CD8-positive, alpha-beta memory T cell (primary cell): Measurements from ENCODE around the gene RNF166. TPM values are rescaled to one million over a fixed set of nuclear protein-coding genes. Genes with fewer than 3 reads are reported as not detected.

ENCODE experiments used
- CTCF ChIA-PET: fragments of 350-600 bp; sonication (Branson Sonifier 250); formaldehyde crosslinking; loops from one replicate; lab custom pipeline; 2021; ENCODE audit warnings: antibody characterized with exemption; lab: Charles Lee
- POLR2A ChIA-PET: fragments of 350-600 bp; sonication (Branson Sonifier 250); formaldehyde crosslinking; loops from one replicate; lab custom pipeline; 2021; ENCODE audit warnings: antibody characterized with exemption; lab: Charles Lee
- DNase-seq, 5 donors: peaks; one replicate each; pipeline versions ENCODE4 v3.0.0 to v3.0.0-alpha.2; 2020 to 2022; ENCODE audit warnings: mixed read lengths in 1 of 5
- H3K27ac ChIP-seq: one replicate; pipeline ENCODE4 v1.7.0; 2013; ENCODE audit warnings: low read depth, mild to moderate bottlenecking, low read length, moderate library complexity
- H3K27me3 ChIP-seq: 2 replicates; pipeline ENCODE4 v1.7.0; 2013; ENCODE audit warnings: low read length, mild to moderate bottlenecking; ENCODE audit not compliant: insufficient read depth, poor library complexity, severe bottlenecking
- H3K36me3 ChIP-seq: 2 replicates; pipeline ENCODE4 v1.7.0; 2013; ENCODE audit warnings: mild to moderate bottlenecking, low read length, moderate library complexity; ENCODE audit not compliant: insufficient read depth
- H3K4me1 ChIP-seq: 2 replicates; pipeline ENCODE4 v1.7.0; 2013; ENCODE audit warnings: mild to moderate bottlenecking, low read length, moderate library complexity; ENCODE audit not compliant: insufficient read depth
- H3K4me3 ChIP-seq: 2 replicates; pipeline ENCODE4 v1.7.0; 2013; ENCODE audit warnings: mild to moderate bottlenecking, low read length
- H3K9me3 ChIP-seq: 2 replicates; pipeline ENCODE4 v1.7.0; 2013; ENCODE audit warnings: mild to moderate bottlenecking, low read length
- H3K27ac Mint-ChIP-seq, 8 donors: one replicate each; pipeline ENCODE4 v1.8.0; 2020 to 2021; ENCODE audit warnings: mixed read lengths in 8 of 8, mild to moderate bottlenecking in 6 of 8, inconsistent platforms in 3 of 8, moderate library complexity in 3 of 8
- H3K27me3 Mint-ChIP-seq, 2 donors: one replicate each; pipeline ENCODE4 v1.8.0; 2020 to 2021; ENCODE audit warnings: mixed read lengths in 2 of 2, mild to moderate bottlenecking in 1 of 2, moderate library complexity in 1 of 2
- H3K36me3 Mint-ChIP-seq, 3 donors: one replicate each; pipeline ENCODE4 v1.8.0; 2020 to 2021; ENCODE audit warnings: mixed read lengths in 3 of 3, inconsistent platforms in 1 of 3, mild to moderate bottlenecking in 1 of 3
- H3K4me1 Mint-ChIP-seq, 3 donors: one replicate each; pipeline ENCODE4 v1.8.0; 2020 to 2021; ENCODE audit warnings: mixed read lengths in 3 of 3, inconsistent platforms in 1 of 3, mild to moderate bottlenecking in 1 of 3
- H3K4me3 Mint-ChIP-seq, 7 donors: one replicate each; pipeline ENCODE4 v1.8.0; 2020 to 2021; ENCODE audit warnings: mixed read lengths in 7 of 7, mild to moderate bottlenecking in 6 of 7, moderate library complexity in 4 of 7, inconsistent platforms in 2 of 7
- H3K9me3 Mint-ChIP-seq, 5 donors: one replicate each; pipeline ENCODE4 v1.8.0; 2020 to 2022; ENCODE audit warnings: mixed read lengths in 5 of 5, mild to moderate bottlenecking in 3 of 5, moderate library complexity in 2 of 5, inconsistent platforms in 1 of 5
- polyA plus RNA-seq: library from polyadenylated mRNA; unstranded; fragments of 300-500 nt; fragmentation: Illumina TruSeq; gene quantifications from one replicate; pipeline ENCODE4 v1.2.3, GENCODE V29; 2021
- total RNA-seq, 2 experiments: library from RNA; stranded (reverse); gene quantifications; one replicate each; pipeline ENCODE4 v1.2.3, GENCODE V29; 2021

RNF166 gene, protein sequence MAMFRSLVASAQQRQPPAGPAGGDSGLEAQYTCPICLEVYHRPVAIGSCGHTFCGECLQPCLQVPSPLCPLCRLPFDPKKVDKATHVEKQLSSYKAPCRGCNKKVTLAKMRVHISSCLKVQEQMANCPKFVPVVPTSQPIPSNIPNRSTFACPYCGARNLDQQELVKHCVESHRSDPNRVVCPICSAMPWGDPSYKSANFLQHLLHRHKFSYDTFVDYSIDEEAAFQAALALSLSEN
- total RNA-seq = 10 to 100 TPM; 51.7 to 56.2 TPM
- 122 TPM for polyA plus RNA-seq

DNA sequence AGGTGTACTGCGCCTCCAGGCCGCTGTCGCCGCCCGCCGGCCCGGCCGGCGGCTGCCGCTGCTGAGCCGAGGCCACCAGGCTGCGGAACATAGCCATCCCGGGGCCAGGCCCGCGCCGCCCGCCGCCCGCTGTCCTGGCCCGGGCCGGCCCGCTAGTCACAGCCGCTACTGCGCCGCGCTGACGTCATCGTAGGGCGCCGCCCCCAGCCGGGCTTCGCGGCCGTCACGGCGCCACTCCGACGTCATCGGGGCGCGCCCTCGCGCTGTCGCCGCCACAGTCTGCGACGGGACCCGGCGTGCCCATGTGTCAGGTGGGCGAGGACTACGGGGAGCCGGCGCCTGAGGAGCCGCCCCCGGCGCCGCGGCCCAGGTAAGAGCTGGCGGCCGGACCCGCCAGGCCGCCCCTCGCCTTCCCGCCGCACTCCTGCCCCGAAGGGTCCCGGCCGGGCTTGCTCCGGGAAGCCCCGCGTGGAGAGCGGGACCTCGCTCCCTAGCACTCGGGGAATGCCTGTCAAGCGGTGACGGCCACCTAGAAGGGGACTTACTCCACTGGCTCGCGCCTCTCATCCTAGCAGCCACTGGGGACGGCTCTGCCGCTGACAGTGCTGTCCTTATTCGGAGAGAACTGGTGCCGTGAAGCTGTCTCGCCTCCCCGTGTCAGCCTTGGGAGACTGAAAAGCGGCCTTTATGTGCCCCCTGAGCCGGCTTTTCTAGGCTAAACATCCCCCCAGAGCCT, at the start of gene RNF166, which contains the start of gene CTU2:
TSS of gene RNF166 (minus strand) at position 180 of the 736 bp plus-strand sequence. CDS start at position 97, 83 bp downstream.
TSS of gene CTU2 (plus strand) at position 275 of the 736 bp plus-strand sequence. CDS start at position 303, 28 bp downstream.
- Histone ChIP-seq H3K36me3 (no peaks in the 10 kb centered on the region), H3K4me1 (peaks cover 52% of the 10 kb centered on the region), H3K4me3 (peak within 1 kb of the TSS; percentile 99), H3K9me3 (no peaks in the 10 kb centered on the region), H3K27me3 (no peaks in the 10 kb centered on the region), H3K27ac (peak within 1 kb of the TSS; percentile 93)
- peaks cover 39 to 47% (median 42%) of the 10 kb centered on the region in 3 donors for H3K4me1 Mint-ChIP-seq
- POLR2A ChIA-PET = interaction anchor here (1.0 to 1.1 kb wide), 2 partner anchors 10 to 104 kb away, joined by 3 read pairs; no protein-coding TSS in a partner anchor
- H3K9me3 Mint-ChIP-seq = no peaks in the 10 kb centered on the region
- H3K4me3 Mint-ChIP-seq = peak within 1 kb of the TSS; percentile 94 to 97 (median 96)
- CTCF ChIA-PET = interaction anchor here (1.1 to 4.9 kb wide), 7 partner anchors 10 to 135 kb away, joined by 4 to 26 read pairs (median 4); no protein-coding TSS in a partner anchor
- H3K36me3 Mint-ChIP-seq = peaks cover 0 to 37% (median 0%) of the 10 kb centered on the region in 3 donors
- peaks cover 0 to 2% of the 10 kb centered on the region in 2 donors for H3K27me3 Mint-ChIP-seq
- DNase-seq = peak; percentile 90 to 94 (median 92)
- peak within 1 kb of the TSS; percentile 94 to 100 (median 99) for H3K27ac Mint-ChIP-seq

DNA sequence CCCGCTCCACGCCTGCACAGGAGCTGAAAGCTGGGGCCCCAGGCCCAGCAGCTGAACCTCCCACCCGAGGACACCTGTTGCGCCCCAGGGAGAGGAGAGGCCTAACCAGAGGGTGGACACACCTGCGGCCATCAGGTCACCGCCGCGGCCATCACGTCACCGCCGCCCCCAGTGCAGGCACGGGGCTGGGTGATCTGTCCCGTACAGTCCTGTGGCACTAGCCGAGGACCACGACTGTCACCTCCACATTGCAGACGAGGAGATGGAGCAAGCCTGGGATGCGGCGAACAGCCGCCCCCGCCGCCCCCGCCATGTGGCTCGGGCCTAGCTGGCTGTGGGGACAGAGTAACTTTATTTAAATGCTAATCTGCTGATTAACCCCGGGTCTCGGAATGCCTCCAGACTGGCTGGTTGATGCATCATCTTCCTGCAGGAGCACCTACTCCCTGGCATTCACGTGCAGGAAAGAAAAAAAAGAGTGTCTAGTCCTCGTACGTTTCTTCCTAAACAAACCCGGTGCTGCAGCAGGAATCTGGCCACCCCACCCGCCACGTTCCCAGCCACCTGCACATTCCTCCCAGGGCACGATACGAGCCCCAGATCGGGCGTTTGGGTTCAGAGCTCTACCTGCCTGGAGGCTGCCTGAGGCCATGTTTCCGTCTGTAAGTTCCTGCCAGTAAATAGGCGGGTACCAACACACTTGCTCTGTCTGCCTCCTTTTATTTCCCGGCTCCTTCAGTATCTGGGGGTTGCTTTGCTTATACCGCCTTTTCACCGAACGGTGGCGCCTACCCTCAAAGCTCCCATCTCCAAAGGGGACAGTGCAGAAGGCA, 48.9 kb upstream of the RNF166 start:
- ChIA-PET POLR2A (no interaction called here), CTCF (interaction anchor here (1.2 to 5.3 kb wide), 4 partner anchors 18 to 29 kb away, joined by 3 to 30 read pairs (median 4); no protein-coding TSS in a partner anchor)
- DNase-seq = no peak
- H3K9me3 Mint-ChIP-seq = no peaks in the 10 kb centered on the region
- Histone ChIP-seq H3K36me3 (no peaks in the 10 kb centered on the region), H3K27ac (no peak overlapping the region), H3K4me1 (peaks cover 21% of the 10 kb centered on the region), H3K9me3 (no peaks in the 10 kb centered on the region), H3K4me3 (no peak overlapping the region), H3K27me3 (no peaks in the 10 kb centered on the region)
- H3K27me3 Mint-ChIP-seq = no peaks in the 10 kb centered on the region
- H3K36me3 Mint-ChIP-seq = peaks cover 0 to 24% (median 0%) of the 10 kb centered on the region in 3 donors
- peak overlapping the region in 1 of 8 donors; percentile 53 for H3K27ac Mint-ChIP-seq
- H3K4me3 Mint-ChIP-seq = no peak overlapping the region
- peaks cover 16 to 41% (median 18%) of the 10 kb centered on the region in 3 donors for H3K4me1 Mint-ChIP-seq

DNA sequence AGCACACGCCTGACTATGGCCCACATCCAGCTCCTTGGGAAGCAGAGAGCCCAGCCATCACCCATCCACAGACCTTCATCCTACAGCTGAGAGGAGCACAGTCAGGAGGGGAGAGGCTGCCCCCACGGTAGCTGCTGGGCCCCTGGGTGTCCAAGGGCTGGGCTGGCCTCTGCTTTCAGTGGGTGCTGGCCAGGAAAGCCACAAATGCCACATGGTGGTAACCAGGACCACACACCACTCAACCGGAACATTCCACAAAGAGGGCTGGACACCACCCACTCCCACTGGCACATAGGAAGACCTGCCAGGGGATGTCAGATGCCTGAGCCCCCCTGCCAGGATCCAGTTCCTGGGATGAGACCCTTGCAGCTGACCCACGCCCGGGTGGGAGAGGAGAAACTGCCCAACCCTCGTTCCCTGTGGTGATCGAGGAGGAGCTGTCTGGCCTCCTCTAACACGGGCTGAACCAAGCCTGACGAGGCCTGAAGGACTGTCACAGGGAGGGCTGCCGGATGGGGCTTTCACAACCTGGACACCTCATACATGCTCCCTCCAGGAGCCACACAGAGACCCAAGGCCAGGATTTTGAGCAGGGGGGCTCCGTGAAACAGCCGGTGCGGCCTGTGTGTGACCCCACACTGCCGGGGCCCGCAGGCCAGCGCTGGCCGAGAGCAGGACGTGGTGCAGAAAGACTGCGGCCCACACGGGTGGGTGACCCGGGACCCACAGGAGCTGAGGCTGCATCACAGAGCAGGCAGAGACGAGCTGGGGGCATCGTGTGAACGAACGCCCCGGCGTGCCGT, 48.1 kb upstream of the RNF166 start:
- Mint-ChIP-seq H3K27ac (peak overlapping the region in 1 of 8 donors; percentile 88), H3K36me3 (peaks cover 0 to 21% (median 0%) of the 10 kb centered on the region in 3 donors), H3K27me3 (no peaks in the 10 kb centered on the region), H3K9me3 (no peaks in the 10 kb centered on the region), H3K4me3 (no peak overlapping the region), H3K4me1 (peaks cover 13 to 35% (median 15%) of the 10 kb centered on the region in 3 donors)
- POLR2A ChIA-PET = no interaction called here
- H3K27me3 ChIP-seq = no peaks in the 10 kb centered on the region
- DNase-seq = no peak
- H3K4me1 ChIP-seq = peaks cover 13% of the 10 kb centered on the region
- H3K9me3 ChIP-seq = no peaks in the 10 kb centered on the region
- CTCF ChIA-PET = interaction anchor here (0.6 to 5.3 kb wide), 6 partner anchors 11 to 49 kb away, joined by 3 to 30 read pairs (median 4); no protein-coding TSS in a partner anchor
- no peak overlapping the region for H3K27ac ChIP-seq
- H3K4me3 ChIP-seq = no peak overlapping the region
- H3K36me3 ChIP-seq = no peaks in the 10 kb centered on the region

DNA sequence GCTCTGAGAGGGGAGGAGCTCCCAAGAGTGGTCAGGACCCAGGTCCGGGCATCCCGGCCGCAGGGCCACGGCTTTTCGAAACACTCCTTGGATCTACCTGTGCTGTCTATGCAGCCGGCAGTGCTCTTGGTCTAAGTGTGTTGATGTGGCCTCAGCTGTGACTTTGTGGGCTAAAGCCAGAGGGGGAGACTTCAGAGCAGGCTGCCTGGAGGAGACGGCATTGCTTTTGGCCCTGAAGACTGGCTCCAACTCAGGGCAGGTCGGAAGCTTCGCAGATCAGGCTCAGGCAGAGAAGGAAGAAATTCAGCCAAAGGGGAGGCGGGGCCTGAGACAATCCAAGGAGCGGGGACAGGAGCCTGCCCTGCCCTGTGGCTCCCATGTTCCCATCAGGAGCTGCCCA, 47.4 kb upstream of the RNF166 start:
- Histone ChIP-seq H3K27me3 (no peaks in the 10 kb centered on the region), H3K4me3 (no peak overlapping the region), H3K4me1 (peaks cover 6% of the 10 kb centered on the region), H3K27ac (no peak overlapping the region), H3K36me3 (no peaks in the 10 kb centered on the region), H3K9me3 (no peaks in the 10 kb centered on the region)
- peak overlapping the region in 1 of 7 donors; percentile 75 for H3K4me3 Mint-ChIP-seq
- no peak for DNase-seq
- peaks cover 6 to 28% (median 8%) of the 10 kb centered on the region in 3 donors for H3K4me1 Mint-ChIP-seq
- H3K36me3 Mint-ChIP-seq = peaks cover 0 to 16% (median 0%) of the 10 kb centered on the region in 3 donors
- no peaks in the 10 kb centered on the region for H3K9me3 Mint-ChIP-seq
- peak overlapping the region in 2 of 8 donors; percentile 60 to 88 for H3K27ac Mint-ChIP-seq
- ChIA-PET CTCF (interaction anchor here (0.6 to 5.3 kb wide), 5 partner anchors 10 to 49 kb away, joined by 3 to 30 read pairs (median 4); no protein-coding TSS in a partner anchor), POLR2A (no interaction called here)
- no peaks in the 10 kb centered on the region for H3K27me3 Mint-ChIP-seq

DNA sequence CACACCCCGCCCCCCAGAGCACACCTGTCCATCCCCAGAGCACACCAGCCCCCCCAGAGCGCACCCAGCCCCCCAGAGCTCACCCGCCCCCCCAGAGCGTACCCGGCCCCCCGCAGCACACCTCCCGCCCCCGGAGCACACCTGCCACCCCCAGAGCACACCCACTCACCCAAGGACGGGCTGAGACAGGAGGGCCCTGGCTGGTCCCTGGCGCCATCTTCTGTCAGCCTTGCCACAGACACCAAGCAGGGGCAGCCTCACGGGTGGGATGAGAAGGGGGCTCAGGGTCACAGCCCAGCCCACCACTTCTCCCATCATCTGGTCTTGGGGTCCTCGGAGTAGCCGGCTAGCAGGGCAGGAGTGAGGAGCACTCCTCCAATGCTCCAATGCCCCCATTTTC, 47.0 kb upstream of the RNF166 start:
- H3K4me3 ChIP-seq = no peak overlapping the region
- ChIA-PET CTCF (interaction anchor here (1.1 to 5.3 kb wide), 2 partner anchors 10 to 16 kb away, joined by 5 to 30 read pairs; no protein-coding TSS in a partner anchor), POLR2A (no interaction called here)
- H3K27ac ChIP-seq = no peak overlapping the region
- no peaks in the 10 kb centered on the region for H3K36me3 ChIP-seq
- Mint-ChIP-seq H3K27me3 (no peaks in the 10 kb centered on the region), H3K4me3 (no peak overlapping the region), H3K36me3 (peaks cover 0 to 14% (median 0%) of the 10 kb centered on the region in 3 donors), H3K9me3 (no peaks in the 10 kb centered on the region), H3K4me1 (peaks cover 2 to 23% (median 4%) of the 10 kb centered on the region in 3 donors), H3K27ac (peak overlapping the region in 1 of 8 donors; percentile 60)
- H3K27me3 ChIP-seq = no peaks in the 10 kb centered on the region
- peaks cover 2% of the 10 kb centered on the region for H3K4me1 ChIP-seq
- no peak for DNase-seq
- H3K9me3 ChIP-seq = no peaks in the 10 kb centered on the region

DNA sequence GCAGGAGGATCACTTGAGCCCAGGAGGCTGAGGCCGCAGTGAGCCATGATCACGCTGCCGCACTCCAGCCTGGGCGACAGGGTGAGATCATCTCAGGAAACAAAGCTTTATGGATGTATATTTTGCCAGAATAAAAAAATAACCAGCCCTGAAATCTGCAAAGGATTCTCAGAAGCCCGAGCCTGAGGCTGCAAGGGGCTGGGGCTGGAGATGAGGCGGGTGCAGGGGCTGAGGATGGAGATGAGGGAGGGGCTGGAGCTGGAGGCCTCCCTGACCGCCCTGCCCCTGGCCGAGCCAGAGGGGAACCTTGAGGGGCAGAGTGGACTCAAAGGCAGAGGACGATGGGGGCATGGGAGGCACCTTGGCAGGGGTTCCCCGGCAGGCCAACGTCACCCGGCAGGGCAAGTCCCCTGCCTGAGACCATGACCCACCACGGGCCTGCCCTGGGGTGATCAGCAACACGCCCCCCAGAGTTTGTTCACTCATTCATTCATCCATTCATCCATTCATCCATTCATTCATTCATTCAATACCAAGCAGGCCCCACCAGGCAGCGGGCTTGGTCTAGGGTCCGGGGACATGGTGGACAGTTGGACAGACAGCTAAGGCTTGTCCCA, 46.3 kb upstream of the RNF166 start:
- no peaks in the 10 kb centered on the region for H3K27me3 Mint-ChIP-seq
- no peak for DNase-seq
- Histone ChIP-seq H3K36me3 (no peaks in the 10 kb centered on the region), H3K27me3 (no peaks in the 10 kb centered on the region), H3K4me1 (no peaks in the 10 kb centered on the region), H3K27ac (no peak overlapping the region), H3K4me3 (no peak overlapping the region), H3K9me3 (no peaks in the 10 kb centered on the region)
- peaks cover 0 to 16% (median 2%) of the 10 kb centered on the region in 3 donors for H3K4me1 Mint-ChIP-seq
- peak overlapping the region in 2 of 8 donors; percentile 36 to 82 for H3K27ac Mint-ChIP-seq
- ChIA-PET POLR2A (no interaction called here), CTCF (interaction anchor here (5.3 kb wide), 1 partner anchor 16 kb away, joined by 30 read pairs; no protein-coding TSS in a partner anchor)
- H3K36me3 Mint-ChIP-seq = peaks cover 0 to 18% (median 0%) of the 10 kb centered on the region in 3 donors
- H3K9me3 Mint-ChIP-seq = no peaks in the 10 kb centered on the region
- H3K4me3 Mint-ChIP-seq = no peak overlapping the region
